ENCODE results near the gene GATA3.

DNA sequence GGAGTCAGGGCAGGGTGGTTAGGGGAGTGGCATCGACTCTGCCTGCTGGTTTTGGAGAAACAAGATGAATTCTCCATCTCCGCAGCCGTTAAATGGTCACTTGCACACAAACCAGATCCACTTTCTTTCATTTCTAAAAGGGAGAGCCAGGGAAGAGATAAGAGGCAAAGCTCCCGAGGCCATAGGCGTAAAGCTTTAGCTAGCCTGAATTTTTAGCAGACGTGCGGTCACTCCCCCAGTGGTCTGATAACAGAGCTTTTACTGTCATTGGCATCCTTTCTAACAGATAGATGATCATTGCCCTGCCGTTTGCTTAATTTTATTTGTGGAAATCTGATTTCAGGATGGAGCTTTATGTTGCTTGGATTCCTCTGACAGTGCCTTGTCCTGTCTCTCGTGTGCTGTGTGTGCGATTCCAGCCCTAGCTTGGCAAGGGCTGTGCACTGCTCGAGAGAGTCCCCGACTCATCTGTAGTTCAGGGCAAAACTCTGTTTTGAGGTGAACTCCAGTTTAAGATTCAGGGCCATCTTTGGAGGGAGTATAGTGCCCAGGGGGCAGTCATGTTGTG, 62.5 kb downstream of the GATA3 start:
- TF ChIP-seq, protein P1, sequence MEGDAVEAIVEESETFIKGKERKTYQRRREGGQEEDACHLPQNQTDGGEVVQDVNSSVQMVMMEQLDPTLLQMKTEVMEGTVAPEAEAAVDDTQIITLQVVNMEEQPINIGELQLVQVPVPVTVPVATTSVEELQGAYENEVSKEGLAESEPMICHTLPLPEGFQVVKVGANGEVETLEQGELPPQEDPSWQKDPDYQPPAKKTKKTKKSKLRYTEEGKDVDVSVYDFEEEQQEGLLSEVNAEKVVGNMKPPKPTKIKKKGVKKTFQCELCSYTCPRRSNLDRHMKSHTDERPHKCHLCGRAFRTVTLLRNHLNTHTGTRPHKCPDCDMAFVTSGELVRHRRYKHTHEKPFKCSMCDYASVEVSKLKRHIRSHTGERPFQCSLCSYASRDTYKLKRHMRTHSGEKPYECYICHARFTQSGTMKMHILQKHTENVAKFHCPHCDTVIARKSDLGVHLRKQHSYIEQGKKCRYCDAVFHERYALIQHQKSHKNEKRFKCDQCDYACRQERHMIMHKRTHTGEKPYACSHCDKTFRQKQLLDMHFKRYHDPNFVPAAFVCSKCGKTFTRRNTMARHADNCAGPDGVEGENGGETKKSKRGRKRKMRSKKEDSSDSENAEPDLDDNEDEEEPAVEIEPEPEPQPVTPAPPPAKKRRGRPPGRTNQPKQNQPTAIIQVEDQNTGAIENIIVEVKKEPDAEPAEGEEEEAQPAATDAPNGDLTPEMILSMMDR (IDR thresholded peaks at IDR 0.05; ENCODE audit: poor library complexity), result no peak
- no peak for TF ChIP-seq EZH2phosphoT487 (IDR thresholded peaks at IDR 0.05; ENCODE audit: low read depth, severe bottlenecking, unreplicated experiment)
- no peak for TF ChIP-seq EZH2 (IDR thresholded peaks at IDR 0.05; ENCODE audit: borderline replicate concordance)

Data from hepatocyte (in vitro differentiated cells).